Astrocyte of the cerebellum (primary cell): ENCODE results near the gene DHRS12.
"Not testable (repeated sequence)": the region's sequence is repeated elsewhere in the genome, so short reads cannot be mapped to it uniquely, and the experiment has no call there.

Source experiments
- DNase-seq: peaks from one replicate; pipeline ENCODE4 v3.0.0-alpha.2; 2011; ENCODE audit warnings: low read depth
- H3K4me3 ChIP-seq: 2 replicates; pipeline ENCODE4 v1.5.1; 2011; ENCODE audit warnings: mild to moderate bottlenecking, low read depth, low read length, moderate library complexity
- CTCF ChIP-seq: IDR thresholded peaks from 2 replicates; pipeline ENCODE4 v1.5.1; 2012; ENCODE audit warnings: low read length, low read depth, moderate library complexity, mild to moderate bottlenecking; ENCODE audit errors: missing control alignments
- in situ Hi-C: cut with HindIII; loops from 2 replicates; pipeline ENCODE4 v1.10.0; 2017; ENCODE audit warnings: low sequenced_read_pairs

DHRS12 gene

GRCh38 chr13:51828730-51829567 is 25.0 kb upstream of the DHRS12 start:
- DNase-seq, result no peak
- H3K4me3 ChIP-seq, result no peak overlapping the region
- TF ChIP-seq CTCF, result no peak
- in situ Hi-C loops, result no loop called here

DNA sequence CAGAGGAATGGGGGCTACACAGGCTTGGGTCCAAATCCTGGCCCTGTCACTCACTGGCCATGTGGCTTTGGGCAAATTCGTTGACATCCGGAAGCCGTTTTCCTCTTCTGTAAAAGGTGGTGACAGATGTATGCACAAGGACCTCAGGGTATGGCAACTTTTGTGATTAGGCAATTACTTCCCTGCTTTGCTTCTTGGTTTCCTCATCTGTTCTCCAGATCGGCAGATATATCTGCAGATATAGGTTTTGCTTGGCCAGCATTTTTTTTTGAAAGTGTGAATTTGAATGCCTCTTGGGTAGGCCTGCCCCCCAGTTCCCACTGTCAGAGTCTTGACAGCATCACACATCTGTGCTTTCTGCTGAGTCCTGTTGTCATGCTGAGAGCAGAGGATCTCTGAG is 23.3 kb upstream of the DHRS12 start:
- in situ Hi-C loops, result no loop called here
- no peak for TF ChIP-seq CTCF
- no peak overlapping the region for H3K4me3 ChIP-seq
- DNase-seq, result no peak

DNA sequence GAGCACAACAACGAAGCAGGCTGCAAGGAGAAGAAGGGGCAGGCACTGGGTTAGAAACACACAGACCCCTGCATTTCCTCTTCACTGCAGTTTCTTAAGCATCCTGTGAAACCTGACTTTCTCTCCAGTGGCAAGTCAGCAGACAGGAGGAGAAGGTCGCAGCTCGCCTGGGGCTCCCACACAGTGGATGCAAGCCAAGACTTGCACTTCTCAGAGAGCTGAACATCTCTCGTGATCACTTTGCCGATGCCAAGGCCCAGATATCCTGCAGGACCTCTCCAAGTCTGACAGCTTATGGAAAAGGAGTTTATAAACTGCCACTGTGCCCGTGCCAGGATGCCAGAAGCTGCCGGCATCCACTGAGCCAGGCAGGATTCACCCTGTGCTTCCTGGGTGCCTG is 22.6 kb upstream of the DHRS12 start:
- in situ Hi-C loops, result no loop called here
- TF ChIP-seq CTCF, result no peak
- H3K4me3 ChIP-seq, result no peak overlapping the region
- no peak for DNase-seq

GRCh38 chr13:51825681-51826254 is 21.8 kb upstream of the DHRS12 start:
- no peak for DNase-seq
- in situ Hi-C loops, result no loop called here
- no peak overlapping the region for H3K4me3 ChIP-seq
- no peak for TF ChIP-seq CTCF

DNA sequence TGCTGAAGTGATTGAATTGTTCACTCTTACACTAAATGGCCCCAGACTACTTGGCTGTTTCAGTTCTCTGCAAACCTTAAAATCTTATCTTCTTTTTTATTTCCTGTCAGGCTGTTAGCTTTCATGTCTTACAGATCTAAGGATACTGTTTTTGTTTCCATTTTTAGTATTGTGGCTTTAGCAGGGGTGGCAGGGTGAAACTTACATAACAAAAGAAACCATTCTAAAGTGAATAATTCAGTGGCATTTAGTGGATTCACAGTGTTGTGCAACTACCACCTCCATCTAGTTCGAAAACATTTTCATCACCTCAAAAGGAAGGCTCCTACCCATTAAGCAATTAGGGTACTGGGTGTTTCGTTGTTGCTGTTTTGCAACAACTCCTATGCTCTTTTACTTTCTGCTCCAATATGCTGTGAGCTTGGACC is 21.2 kb upstream of the DHRS12 start:
- in situ Hi-C loops, result no loop called here
- no peak overlapping the region for H3K4me3 ChIP-seq
- no peak for TF ChIP-seq CTCF
- DNase-seq, result no peak

GRCh38 chr13:51824712-51825111 is 20.7 kb upstream of the DHRS12 start:
- H3K4me3 ChIP-seq, in situ Hi-C loops, DNase-seq: not testable (repeated sequence)

GRCh38 chr13:51823863-51824262 is 19.9 kb upstream of the DHRS12 start:
- in situ Hi-C loops, result no loop called here
- no peak for DNase-seq
- TF ChIP-seq CTCF, result no peak
- H3K4me3 ChIP-seq, result no peak overlapping the region
